Lower leg skin (tissue), 4 donors: Measurements from ENCODE around the gene GRIFIN. TPM values are rescaled to one million over a fixed set of nuclear protein-coding genes. Genes with fewer than 3 reads are reported as not detected.

Source experiments
- DNase-seq, 2 donors: peaks; one replicate each; pipeline ENCODE4 v3.0.0-alpha.2; 2019; ENCODE audit warnings: low spot score in 2 of 2
- H3K4me3 ChIP-seq: fragments of 200-600 bp; sonication (generic); 2 replicates; pipeline ENCODE4 v1.5.1; 2017; ENCODE audit warnings: mild to moderate bottlenecking, low read depth; ENCODE audit not compliant: poor library complexity, severe bottlenecking
- CTCF ChIP-seq, 3 donors: fragments of 450-650 bp; IDR thresholded peaks; one replicate each; pipeline ENCODE4 v1.5.1; 2016; ENCODE audit warnings: antibody characterized with exemption in 3 of 3, mild to moderate bottlenecking in 3 of 3, moderate library complexity in 2 of 3
- POLR2A ChIP-seq, 2 donors: fragments of 450-650 bp; IDR thresholded peaks; one replicate each; pipeline ENCODE4 v1.6.1; 2016 to 2017; ENCODE audit warnings: antibody characterized with exemption in 2 of 2, mild to moderate bottlenecking in 1 of 2, moderate library complexity in 1 of 2
- WGBS, 2 donors: methylation state at CpG; one replicate each; pipeline ENCODE4 v1.1.5; 2018; 5-methylcytosine and 5-hydroxymethylcytosine counted together
- intact Hi-C: fragments of 100-400 bp; cut with DNase I; formaldehyde crosslinking; loops from one replicate; pipeline ENCODE4 v1.15.0; 2023; ENCODE audit warnings: low total_unique reads
- total RNA-seq, 4 donors: library from RNA; depleted of rRNA; stranded (reverse); fragments of >200 nt; gene quantifications; one replicate each; pipeline ENCODE4 v1.1.0, GENCODE V29; 2016

Gene GRIFIN
- total RNA-seq, 4 donors from 2014 or later: not detected

- no peak overlapping the region for H3K4me3 ChIP-seq
- WGBS, 2 donors: 97 to 98% methylated on average over 81 to 85 of the region's 85 CpGs
- intact Hi-C loops: no loop called here
These were observed 43.1 kb downstream of the GRIFIN start for GRCh38 chr7:2432910-2433712.

GRCh38 chr7:2431260-2431867, 44.8 kb downstream of the GRIFIN start:
- no peak for TF ChIP-seq POLR2A (IDR thresholded peaks at IDR 0.05)
- 69 to 71% methylated on average over 3 of the region's 3 CpGs for WGBS, 2 donors
- no peak for DNase-seq
- intact Hi-C loops: no loop called here
- H3K4me3 ChIP-seq: no peak overlapping the region

More at GRCh38 chr7:2432910-2433712, 43.1 kb downstream of the GRIFIN start:
- TF ChIP-seq POLR2A (IDR thresholded peaks at IDR 0.05) (no peak), CTCF (IDR thresholded peaks at IDR 0.05) (no peak)
- DNase-seq: no peak

GRCh38 chr7:2425749-2426148, 50.4 kb downstream of the GRIFIN start:
- no peak overlapping the region for H3K4me3 ChIP-seq
- intact Hi-C loops: no loop called here
- WGBS, 2 donors: 89 to 90% methylated on average over 10 of the region's 10 CpGs
- no peak for TF ChIP-seq CTCF (IDR thresholded peaks at IDR 0.05)
- TF ChIP-seq POLR2A (IDR thresholded peaks at IDR 0.05): no peak
- no peak for DNase-seq

Other genes with a start within 250 kb of the GRIFIN start
- gene MAD1L1, start 243.5 kb downstream of the GRIFIN start, total RNA-seq: 10 to 100 TPM; 37.7 to 77.8 (median 59.4) TPM
- 10 to 100 TPM; 17.6 to 26.1 (median 23.9) TPM for gene MRM2, start 234.2 kb downstream of the GRIFIN start, total RNA-seq
- 10 to 100 TPM; 33.2 to 43.1 (median 35.8) TPM for gene NUDT1, start 234.2 kb downstream of the GRIFIN start, total RNA-seq
- gene SNX8, start 162.0 kb downstream of the GRIFIN start, total RNA-seq: 10 to 100 TPM; 13.3 to 35.7 (median 22.1) TPM
- 100 to 1,000 TPM; 121 to 165 (median 150) TPM for gene EIF3B, start 121.6 kb downstream of the GRIFIN start, total RNA-seq
- 10 to 100 TPM; 23.7 to 34.3 (median 26.8) TPM for gene CHST12, start 72.8 kb downstream of the GRIFIN start, total RNA-seq
- 100 to 1,000 TPM; 104 to 169 (median 139) TPM for gene LFNG, start 43.4 kb upstream of the GRIFIN start, total RNA-seq
- 10 to 100 TPM; 40.5 to 88.4 (median 60.6) TPM for gene BRAT1, start 79.1 kb upstream of the GRIFIN start, total RNA-seq
- 10 to 100 TPM; 10.5 to 18.6 (median 12.8) TPM for gene IQCE, start 82.6 kb upstream of the GRIFIN start, total RNA-seq
- 10 to 100 TPM in 3 of 4 donors, 1 to 10 TPM in 1; 7.9 to 18.0 (median 13.9) TPM for gene TTYH3, start 155.6 kb upstream of the GRIFIN start, total RNA-seq
- gene AMZ1, start 211.8 kb upstream of the GRIFIN start, total RNA-seq: under 1 TPM in 2 of 4 donors, not detected in 2; 0.19 to 0.27 TPM